Body of pancreas (tissue), 4 donors: ENCODE data around the gene ADAM33.

Source experiments
- CTCF ChIP-seq, 7 experiments: fragments of 450-650 bp in 4 of 7; fragments of 200-600 bp in 3 of 7; sonication (generic) in 3 of 7; IDR thresholded peaks; one replicate each; pipeline ENCODE4 v1.5.1; 2016 to 2019; ENCODE audit warnings: antibody characterized with exemption in 7 of 7
- POLR2A ChIP-seq, 3 donors: fragments of 450-650 bp; IDR thresholded peaks; one replicate each; pipeline ENCODE4 v1.6.1; 2016; ENCODE audit warnings: antibody characterized with exemption in 3 of 3, mild to moderate bottlenecking in 2 of 3

GRCh38 chr20:3653921-3654320 lies 27.9 kb downstream of the ADAM33 start:
- TF ChIP-seq CTCF (IDR thresholded peaks at IDR 0.05) (no peak), POLR2A (IDR thresholded peaks at IDR 0.05) (no peak)
